OCI-LY3 (cell line): ENCODE measurements around the gene CMSS1.
A peak's percentile ranks its signal among the peaks of the same experiment; 100 is the strongest.

Experiments used
- H2AFZ ChIP-seq: fragments of 200-600, 300-600 bp; shearing (Covaris generic); 2 replicates; pipeline ENCODE4 v1.6.0; 2014; ENCODE audit warnings: antibody characterized with exemption, low read depth, low read length
- H3K27ac ChIP-seq: fragments of 200-600, 300-600 bp; sonication (generic); 2 replicates; pipeline ENCODE4 v1.5.1; 2014; ENCODE audit warnings: mild to moderate bottlenecking, low read length, moderate library complexity, mixed read lengths
- H3K27me3 ChIP-seq: fragments of 200-600, 300-600 bp; sonication (generic); 2 replicates; pipeline ENCODE4 v1.6.1; 2014; ENCODE audit warnings: low read depth, low read length, mixed read lengths
- H3K36me3 ChIP-seq: fragments of 200-600, 300-600 bp; sonication (generic); replicated peaks from 2 replicates; pipeline ENCODE3; 2014; ENCODE audit warnings: low read depth, low read length, mixed read lengths
- H3K4me1 ChIP-seq: fragments of 300-600, 200-600 bp; sonication (generic); 2 replicates; pipeline ENCODE4 v1.6.1; 2014; ENCODE audit warnings: low read length, mixed read lengths
- H3K4me2 ChIP-seq: fragments of 200-600, 300-600 bp; sonication (generic); 2 replicates; pipeline ENCODE4 v1.6.1; 2014; ENCODE audit warnings: low read length, mixed read lengths
- H3K4me3 ChIP-seq: fragments of 300-600, 200-600 bp; sonication (generic); 2 replicates; pipeline ENCODE4 v1.5.1; 2014; ENCODE audit warnings: antibody characterized with exemption, mild to moderate bottlenecking, low read length, moderate library complexity
- H3K79me2 ChIP-seq: fragments of 300-600, 200-600 bp; shearing (Covaris generic); 2 replicates; pipeline ENCODE4 v1.6.1; 2014; ENCODE audit warnings: mild to moderate bottlenecking, low read length, mixed read lengths
- H3K9ac ChIP-seq: fragments of 300-600, 200-600 bp; shearing (Covaris generic); 2 replicates; pipeline ENCODE4 v1.6.0; 2014; ENCODE audit warnings: mild to moderate bottlenecking, low read length, moderate library complexity
- H3K9me3 ChIP-seq: fragments of 200-600, 300-600 bp; shearing (Covaris generic); 2 replicates; pipeline ENCODE4 v1.6.1; 2014; ENCODE audit warnings: low read length, mixed read lengths; ENCODE audit not compliant: insufficient read depth
- H4K20me1 ChIP-seq: fragments of 200-600, 300-600 bp; sonication (generic); 2 replicates; pipeline ENCODE4 v1.6.1; 2016; ENCODE audit warnings: low read length, mixed read lengths; ENCODE audit not compliant: insufficient read depth
- CTCF ChIP-seq: fragments of 200-600, 300-600 bp; sonication (generic); IDR thresholded peaks from 2 replicates; pipeline ENCODE4 v1.5.1; 2014; ENCODE audit warnings: antibody characterized with exemption, low read length, low read depth
- EZH2phosphoT487 ChIP-seq: fragments of 200-600 bp; shearing (Covaris generic); IDR thresholded peaks from 2 replicates; pipeline ENCODE4 v1.6.1; 2018; ENCODE audit warnings: antibody characterized with exemption, mixed run types, low read depth

CMSS1 gene

GRCh38 chr3:100032243-100032642 is 214.6 kb downstream of the CMSS1 start:
- H3K27ac ChIP-seq = no peak overlapping the region

GRCh38 chr3:100033184-100033583 is 215.5 kb downstream of the CMSS1 start:
- Histone ChIP-seq H3K27me3 (no peaks in the 10 kb centered on the region), H3K4me2 (no peak overlapping the region), H3K27ac (no peak overlapping the region), H3K9ac (no peak overlapping the region), H3K79me2 (no peaks in the 10 kb centered on the region), H2AFZ (no peak overlapping the region), H3K36me3 (no peaks in the 10 kb centered on the region), H4K20me1 (no peaks in the 10 kb centered on the region), H3K4me1 (peaks cover 33% of the 10 kb centered on the region), H3K9me3 (no peaks in the 10 kb centered on the region), H3K4me3 (no peak overlapping the region)
- TF ChIP-seq CTCF (no peak), EZH2phosphoT487 (no peak)

More at GRCh38 chr3:100032243-100032642, 214.6 kb downstream of the CMSS1 start:
- Histone ChIP-seq H3K36me3 (no peaks in the 10 kb centered on the region), H2AFZ (no peak overlapping the region), H3K27me3 (no peaks in the 10 kb centered on the region), H3K9ac (no peak overlapping the region), H3K79me2 (no peaks in the 10 kb centered on the region), H3K4me1 (peaks cover 33% of the 10 kb centered on the region), H4K20me1 (no peaks in the 10 kb centered on the region), H3K4me2 (peak overlapping the region; percentile 35), H3K4me3 (no peak overlapping the region), H3K9me3 (no peaks in the 10 kb centered on the region)
- TF ChIP-seq CTCF (no peak), EZH2phosphoT487 (no peak)

- H4K20me1 ChIP-seq = no peaks in the 10 kb centered on the region
- H3K27ac ChIP-seq = no peak overlapping the region
- peaks cover 33% of the 10 kb centered on the region for H3K4me1 ChIP-seq
- no peak for TF ChIP-seq CTCF
- no peak for TF ChIP-seq EZH2phosphoT487
- no peak overlapping the region for H3K4me2 ChIP-seq
- no peaks in the 10 kb centered on the region for H3K79me2 ChIP-seq
- H3K27me3 ChIP-seq = no peaks in the 10 kb centered on the region
- H3K9ac ChIP-seq = no peak overlapping the region
- H3K36me3 ChIP-seq = no peaks in the 10 kb centered on the region
- H3K4me3 ChIP-seq = no peak overlapping the region
- H3K9me3 ChIP-seq = no peaks in the 10 kb centered on the region
- H2AFZ ChIP-seq = no peak overlapping the region
Observed at GRCh38 chr3:100033903-100034471, 216.3 kb downstream of the CMSS1 start.

- Histone ChIP-seq H3K4me3 (no peak overlapping the region), H3K4me2 (no peak overlapping the region), H3K27me3 (no peaks in the 10 kb centered on the region), H3K4me1 (peaks cover 16% of the 10 kb centered on the region), H3K27ac (no peak overlapping the region), H3K79me2 (no peaks in the 10 kb centered on the region), H4K20me1 (0 out of 2 replicates have a peak, but pooled peaks cover 3% of the 10 kb centered on the region), H3K9ac (no peak overlapping the region), H3K36me3 (no peaks in the 10 kb centered on the region), H3K9me3 (no peaks in the 10 kb centered on the region), H2AFZ (no peak overlapping the region)
- no peak for TF ChIP-seq CTCF
- TF ChIP-seq EZH2phosphoT487 = no peak
Observed at GRCh38 chr3:100039075-100039474, 221.4 kb downstream of the CMSS1 start.
